Astrocyte (in vitro differentiated cells and primary cell): ENCODE measurements around the gene PIM3. TPM values are rescaled to one million over a fixed set of nuclear protein-coding genes. Genes with fewer than 3 reads are reported as not detected.
A peak's percentile ranks its signal among the peaks of the same experiment; 100 is the strongest.

Experiments used
- DNase-seq: peaks from one replicate; pipeline ENCODE4 v3.0.0-alpha.2; 2010; ENCODE audit warnings: low read depth
- FAIRE-seq: peaks from 2 replicates; lab custom pipeline; 2011; peaks lifted over from hg19 to GRCh38; lab: Jason Lieb, UNC
- H2AFZ ChIP-seq: 2 replicates; pipeline ENCODE4 v1.6.0; 2012; ENCODE audit warnings: low read depth, low read length, inconsistent platforms
- H3K27ac ChIP-seq: 2 replicates; pipeline ENCODE4 v1.5.1; 2011; ENCODE audit warnings: low read depth, low read length, inconsistent platforms
- H3K27me3 ChIP-seq: 2 replicates; pipeline ENCODE4 v1.6.0; 2011; ENCODE audit warnings: low read length, inconsistent platforms; ENCODE audit not compliant: insufficient read depth
- H3K36me3 ChIP-seq: 2 replicates; pipeline ENCODE4 v1.5.1; 2011; ENCODE audit warnings: low read length, inconsistent platforms; ENCODE audit not compliant: insufficient read depth
- H3K4me1 ChIP-seq: 2 replicates; pipeline ENCODE4 v1.5.1; 2011; ENCODE audit warnings: low read length, inconsistent platforms; ENCODE audit not compliant: insufficient read depth
- H3K4me2 ChIP-seq: 2 replicates; pipeline ENCODE4 v1.6.0; 2012; ENCODE audit warnings: low read length, inconsistent platforms
- H3K4me3 ChIP-seq: 2 replicates; pipeline ENCODE4 v1.5.1; 2011; ENCODE audit warnings: low read depth, mild to moderate bottlenecking, low read length, inconsistent platforms; ENCODE audit not compliant: insufficient read depth
- H3K79me2 ChIP-seq: 2 replicates; pipeline ENCODE4 v1.6.0; 2012; ENCODE audit warnings: mild to moderate bottlenecking, low read length, inconsistent platforms; ENCODE audit not compliant: insufficient read depth
- H3K9ac ChIP-seq: 2 replicates; pipeline ENCODE4 v1.6.0; 2012; ENCODE audit warnings: mild to moderate bottlenecking, low read length, inconsistent platforms
- H3K9me3 ChIP-seq: 2 replicates; pipeline ENCODE4 v1.5.1; 2012; ENCODE audit warnings: low read depth, mild to moderate bottlenecking, low read length, inconsistent platforms; ENCODE audit not compliant: insufficient read depth
- H4K20me1 ChIP-seq: 2 replicates; pipeline ENCODE4 v1.6.0; 2012; ENCODE audit warnings: low read length, inconsistent platforms; ENCODE audit not compliant: insufficient read depth
- H3K27ac Mint-ChIP-seq: one replicate; pipeline ENCODE4 v1.8.0; 2021; ENCODE audit warnings: mild to moderate bottlenecking, mixed read lengths; ENCODE audit not compliant: unreplicated experiment
- H3K27me3 Mint-ChIP-seq: one replicate; pipeline ENCODE4 v1.8.0; 2021; ENCODE audit warnings: low read depth, mixed read lengths; ENCODE audit not compliant: unreplicated experiment
- H3K36me3 Mint-ChIP-seq: one replicate; pipeline ENCODE4 v1.8.0; 2021; ENCODE audit warnings: low read depth, mixed read lengths; ENCODE audit not compliant: unreplicated experiment
- H3K4me1 Mint-ChIP-seq: one replicate; pipeline ENCODE4 v1.8.0; 2021; ENCODE audit warnings: low read depth, mixed read lengths; ENCODE audit not compliant: unreplicated experiment
- H3K4me3 Mint-ChIP-seq: one replicate; pipeline ENCODE4 v1.8.0; 2021; ENCODE audit warnings: mild to moderate bottlenecking, moderate library complexity, mixed read lengths; ENCODE audit not compliant: unreplicated experiment
- H3K9me3 Mint-ChIP-seq: one replicate; pipeline ENCODE4 v1.8.0; 2021; ENCODE audit warnings: mild to moderate bottlenecking, mixed read lengths; ENCODE audit not compliant: unreplicated experiment
- CTCF ChIP-seq: IDR thresholded peaks from 2 replicates; pipeline ENCODE4 v1.5.1; 2011; ENCODE audit warnings: low read depth, mild to moderate bottlenecking, inconsistent platforms, low read length, moderate library complexity; ENCODE audit not compliant: insufficient read depth
- EZH2 ChIP-seq: IDR thresholded peaks from 2 replicates; pipeline ENCODE4 v1.6.1; 2012; ENCODE audit warnings: mild to moderate bottlenecking, low read length, inconsistent platforms; ENCODE audit not compliant: insufficient read depth
- total RNA-seq: library from RNA; stranded (reverse); gene quantifications from 2 replicates; pipeline ENCODE4 v1.2.1, GENCODE V29; 2021

PIM3 gene
- total RNA-seq, 1 donor from 2014 or later: 15.5 TPM

GRCh38 chr22:49961005-49961600 lies 531 bp downstream of the PIM3 start:
- Histone ChIP-seq H3K27me3 (no peaks in the 10 kb centered on the region), H3K9me3 (no peaks in the 10 kb centered on the region), H3K36me3 (peaks cover 2% of the 10 kb centered on the region), H2AFZ (no peak overlapping the region), H3K9ac (peak overlapping the region; percentile 87), H3K4me1 (peaks cover 31% of the 10 kb centered on the region), H4K20me1 (peaks cover 37% of the 10 kb centered on the region), H3K4me2 (peak overlapping the region; percentile 85), H3K79me2 (peaks cover 38% of the 10 kb centered on the region), H3K27ac (peak overlapping the region; percentile 83), H3K4me3 (peak overlapping the region; percentile 75)
- FAIRE-seq (no peak), DNase-seq (peak; percentile 45)
- TF ChIP-seq CTCF (no peak), EZH2 (no peak)
- Mint-ChIP-seq H3K27me3 (peaks cover 4% of the 10 kb centered on the region), H3K4me3 (peak overlapping the region; percentile 85), H3K9me3 (no peaks in the 10 kb centered on the region), H3K4me1 (peaks cover 3% of the 10 kb centered on the region), H3K36me3 (peaks cover 4% of the 10 kb centered on the region), H3K27ac (no peak overlapping the region)

- peak overlapping the region; percentile 75 for H3K4me3 ChIP-seq
- H3K36me3 ChIP-seq: peaks cover 2% of the 10 kb centered on the region
- no peaks in the 10 kb centered on the region for H3K9me3 Mint-ChIP-seq
- H2AFZ ChIP-seq: no peak overlapping the region
- no peaks in the 10 kb centered on the region for H3K9me3 ChIP-seq
- DNase-seq: peak; percentile 35
- peaks cover 38% of the 10 kb centered on the region for H3K79me2 ChIP-seq
- TF ChIP-seq EZH2 (no peak), CTCF (no peak)
- peak overlapping the region; percentile 85 for H3K4me2 ChIP-seq
- H3K27ac ChIP-seq: peak overlapping the region; percentile 56
- H3K27ac Mint-ChIP-seq: no peak overlapping the region
- no peak for FAIRE-seq
- peak overlapping the region; percentile 87 for H3K9ac ChIP-seq
- peaks cover 3% of the 10 kb centered on the region for H3K4me1 Mint-ChIP-seq
- peaks cover 31% of the 10 kb centered on the region for H3K4me1 ChIP-seq
- peaks cover 41% of the 10 kb centered on the region for H4K20me1 ChIP-seq
- H3K27me3 ChIP-seq: no peaks in the 10 kb centered on the region
- H3K27me3 Mint-ChIP-seq: peaks cover 4% of the 10 kb centered on the region
- H3K36me3 Mint-ChIP-seq: peaks cover 4% of the 10 kb centered on the region
- H3K4me3 Mint-ChIP-seq: peak overlapping the region; percentile 85
Measured at GRCh38 chr22:49961601-49962011, 1.0 kb downstream of the PIM3 start.

- TF ChIP-seq EZH2 (no peak), CTCF (no peak)
- H3K36me3 ChIP-seq: peaks cover 2% of the 10 kb centered on the region
- peaks cover 38% of the 10 kb centered on the region for H3K79me2 ChIP-seq
- peak overlapping the region; percentile 36 for H2AFZ ChIP-seq
- H3K36me3 Mint-ChIP-seq: peaks cover 4% of the 10 kb centered on the region
- peaks cover 4% of the 10 kb centered on the region for H3K27me3 Mint-ChIP-seq
- H3K27ac ChIP-seq: peak overlapping the region; percentile 84
- peaks cover 31% of the 10 kb centered on the region for H3K4me1 ChIP-seq
- FAIRE-seq (no peak), DNase-seq (peak; percentile 82)
- peak overlapping the region; percentile 87 for H3K9ac ChIP-seq
- H3K27ac Mint-ChIP-seq: no peak overlapping the region
- H3K9me3 ChIP-seq: no peaks in the 10 kb centered on the region
- H3K9me3 Mint-ChIP-seq: no peaks in the 10 kb centered on the region
- peak overlapping the region; percentile 85 for H3K4me3 Mint-ChIP-seq
- peak overlapping the region; percentile 75 for H3K4me3 ChIP-seq
- H4K20me1 ChIP-seq: peaks cover 46% of the 10 kb centered on the region
- H3K4me1 Mint-ChIP-seq: peaks cover 3% of the 10 kb centered on the region
- H3K4me2 ChIP-seq: peak overlapping the region; percentile 85
- no peaks in the 10 kb centered on the region for H3K27me3 ChIP-seq
Measured at GRCh38 chr22:49962012-49962750, 1.6 kb downstream of the PIM3 start.
